HCT116 (cell line): ENCODE data around the gene ACAD9. TPM values are rescaled to one million over a fixed set of nuclear protein-coding genes. Genes with fewer than 3 reads are reported as not detected.

Experiments
- ATAC-seq: fragments of 200-7000 bp; cut with Tn5 transposase; 2 replicates; pipeline ENCODE4 v1.9.1; 2020; ENCODE audit warnings: mild to moderate bottlenecking, moderate library complexity
- BruUV-seq: library from RNA; stranded (reverse); fragments of 400-500 nt; replicated peaks from 2 replicates; lab custom pipeline; 2021; lab: Mats Ljungman, UMichigan
- CTCF ChIA-PET: fragments of 300-600 bp; sonication (Branson Sonifier 250); formaldehyde crosslinking; loops from one replicate; lab custom pipeline; 2021; ENCODE audit warnings: antibody characterized with exemption; lab: Charles Lee
- POLR2A ChIA-PET: fragments of 300-600, 350-600 bp; sonication (Branson Sonifier 250); formaldehyde crosslinking; loops from one replicate; lab custom pipeline; 2021; ENCODE audit warnings: antibody characterized with exemption; lab: Charles Lee
- RAD21 ChIA-PET, 2 experiments: fragments of 300-600 bp; sonication (Branson Sonifier 250); formaldehyde crosslinking; loops; one replicate each; lab custom pipeline; 2023; ENCODE audit warnings: low total read pairs in 2 of 2; ENCODE audit not compliant: uncharacterized antibody in 2 of 2, unreplicated experiment in 2 of 2, low non-redundant PET in 1 of 2; lab: Charles Lee
- DNase-seq: peaks from one replicate; pipeline ENCODE4 v3.0.0-alpha.2; 2010; ENCODE audit warnings: low read depth, low spot score
- H2AFZ ChIP-seq: fragments of 200-600 bp; shearing (Covaris generic), sonication (generic); 2 replicates; pipeline ENCODE4 v1.6.1; 2017; ENCODE audit warnings: low read depth, mixed run types, mixed read lengths, antibody characterized with exemption, low read length; ENCODE audit not compliant: poor library complexity, severe bottlenecking
- H3K27ac ChIP-seq: 2 replicates; pipeline ENCODE4 v1.5.1; 2012; ENCODE audit warnings: low read depth, low read length
- H3K27me3 ChIP-seq: fragments of 200-600 bp; sonication (generic); 2 replicates; pipeline ENCODE4 v1.6.1; 2016; ENCODE audit warnings: mixed run types, low read length, mixed read lengths; ENCODE audit not compliant: insufficient read depth
- H3K36me3 ChIP-seq, 2 experiments: fragments of 200-500 bp in 1 of 2; fragments of 200-600 bp in 1 of 2; sonication (Bioruptor generic) in 1 of 2; sonication (generic) in 1 of 2; 2 replicates each; pipeline versions ENCODE4 v1.5.1 to v1.6.1; 2014 to 2016; ENCODE audit warnings: low read length in 2 of 2, inconsistent platforms in 1 of 2, mixed read lengths in 1 of 2, mixed run types in 1 of 2; ENCODE audit not compliant: insufficient read depth in 2 of 2, control insufficient read depth in 1 of 2
- H3K4me1 ChIP-seq, 2 experiments: fragments of 200-600 bp in 1 of 2; sonication (generic) in 1 of 2; 2 replicates each; pipeline versions ENCODE4 v1.5.1 to v1.6.1; 2012 to 2017; ENCODE audit warnings: low read length in 2 of 2, inconsistent platforms in 1 of 2, mild to moderate bottlenecking in 1 of 2, mixed read lengths in 1 of 2, mixed run types in 1 of 2, moderate library complexity in 1 of 2; ENCODE audit not compliant: insufficient read depth in 2 of 2, control insufficient read depth in 1 of 2
- H3K4me2 ChIP-seq: fragments of 200-600 bp; sonication (generic); 2 replicates; pipeline ENCODE4 v1.6.1; 2017; ENCODE audit warnings: mixed run types, low read length, mixed read lengths
- H3K4me3 ChIP-seq, 2 experiments: fragments of 200-600 bp in 1 of 2; sonication (generic) in 1 of 2; replicated peaks in 1 of 2; 2 replicates each; pipeline ENCODE4 v1.5.1; 2011 to 2016; ENCODE audit warnings: low read length in 2 of 2, control low read depth in 1 of 2, low read depth in 1 of 2, mild to moderate bottlenecking in 1 of 2, mixed read lengths in 1 of 2, mixed run types in 1 of 2
- H3K79me2 ChIP-seq: fragments of 200-600 bp; sonication (generic); 2 replicates; pipeline ENCODE4 v1.6.1; 2017; ENCODE audit warnings: mild to moderate bottlenecking, mixed run types, low read length, moderate library complexity, mixed read lengths; ENCODE audit not compliant: insufficient read depth
- H3K9ac ChIP-seq: fragments of 200-600 bp; sonication (generic); 2 replicates; pipeline ENCODE4 v1.6.1; 2016; ENCODE audit warnings: low read length, mixed read lengths
- H3K9me2 ChIP-seq: fragments of 200-600 bp; sonication (generic), shearing (Covaris generic); 2 replicates; pipeline ENCODE4 v1.6.1; 2017; ENCODE audit warnings: mixed run types, mild to moderate bottlenecking, moderate library complexity; ENCODE audit not compliant: insufficient read depth
- H3K9me3 ChIP-seq, 2 experiments: fragments of 200-500 bp in 1 of 2; fragments of 200-600 bp in 1 of 2; sonication (Bioruptor generic) in 1 of 2; sonication (generic) in 1 of 2; 2 replicates each; pipeline ENCODE4 v1.6.1; 2014 to 2017; ENCODE audit warnings: low read length in 2 of 2, mixed read lengths in 2 of 2, inconsistent platforms in 1 of 2, low read depth in 1 of 2, mild to moderate bottlenecking in 1 of 2, mixed run types in 1 of 2, moderate library complexity in 1 of 2; ENCODE audit not compliant: control insufficient read depth in 1 of 2, insufficient read depth in 1 of 2
- H4K20me1 ChIP-seq: fragments of 200-600 bp; sonication (generic), shearing (Covaris generic); 2 replicates; pipeline ENCODE4 v1.6.1; 2017; ENCODE audit warnings: mixed run types, mild to moderate bottlenecking, moderate library complexity; ENCODE audit not compliant: insufficient read depth
- ATF3 ChIP-seq: IDR thresholded peaks from 2 replicates; pipeline ENCODE4 v1.6.1; 2012
- CBX3 ChIP-seq: IDR thresholded peaks from 2 replicates; pipeline ENCODE4 v1.6.1; 2012; ENCODE audit warnings: low read depth
- ELF1 ChIP-seq: IDR thresholded peaks from 2 replicates; pipeline ENCODE4 v1.6.1; 2012; ENCODE audit warnings: low read depth, borderline replicate concordance
- EZH2phosphoT487 ChIP-seq: fragments of 200-600 bp; IDR thresholded peaks from 2 replicates; pipeline ENCODE4 v1.6.1; 2018; ENCODE audit warnings: antibody characterized with exemption, borderline replicate concordance
- FOSL1 ChIP-seq: IDR thresholded peaks from 2 replicates; pipeline ENCODE4 v1.6.1; 2012; ENCODE audit warnings: low read depth
- JUND ChIP-seq: IDR thresholded peaks from 2 replicates; pipeline ENCODE4 v1.6.1; 2012
- MAX ChIP-seq: IDR thresholded peaks from 2 replicates; pipeline ENCODE4 v1.6.1; 2012
- POLR2AphosphoS5 ChIP-seq: IDR thresholded peaks from 2 replicates; pipeline ENCODE4 v1.6.1; 2011; ENCODE audit warnings: mild to moderate bottlenecking, low read depth, low read length, moderate library complexity
- SIN3A ChIP-seq: IDR thresholded peaks from 2 replicates; pipeline ENCODE4 v1.6.1; 2012; ENCODE audit warnings: low read depth
- SRF ChIP-seq: IDR thresholded peaks from 2 replicates; pipeline ENCODE4 v1.6.1; 2012; ENCODE audit warnings: low read depth
- TCF7L2 ChIP-seq: IDR thresholded peaks from 2 replicates; pipeline ENCODE4 v1.7.0; 2011; ENCODE audit warnings: borderline replicate concordance, inconsistent platforms; ENCODE audit not compliant: insufficient read depth, insufficient read length; ENCODE audit errors: extremely low read depth
- YY1 ChIP-seq: IDR thresholded peaks from 2 replicates; pipeline ENCODE4 v1.6.1; 2011; ENCODE audit warnings: low read length, low read depth, moderate library complexity, mild to moderate bottlenecking; ENCODE audit not compliant: insufficient replicate concordance; ENCODE audit errors: extremely low read depth
- ZFX ChIP-seq: fragments of 450-650 bp; IDR thresholded peaks from 2 replicates; pipeline ENCODE4 v1.6.1; 2017
- ZNF274 ChIP-seq: fragments of 200-500 bp; sonication (Bioruptor generic); IDR thresholded peaks from 2 replicates; pipeline ENCODE4 v1.6.1; 2014; ENCODE audit warnings: mild to moderate bottlenecking, low read depth, low read length, inconsistent platforms
- intact Hi-C: fragments of 100-400 bp; cut with micrococcal nuclease; formaldehyde crosslinking; loops from 2 replicates; pipeline ENCODE4 v1.10.0; 2022
- total RNA-seq: library from RNA; stranded (reverse); gene quantifications from one replicate; pipeline ENCODE4 v1.2.1, GENCODE V29; 2021; ENCODE audit not compliant: unreplicated experiment
- TF ChIP-seq, protein P1 (sequence below): IDR thresholded peaks from 2 replicates; pipeline ENCODE4 v1.6.1; 2012; ENCODE audit warnings: low read depth

The ACAD9 gene
- total RNA-seq, 1 experiment from 2014 or later, result 55.8 TPM

DNA sequence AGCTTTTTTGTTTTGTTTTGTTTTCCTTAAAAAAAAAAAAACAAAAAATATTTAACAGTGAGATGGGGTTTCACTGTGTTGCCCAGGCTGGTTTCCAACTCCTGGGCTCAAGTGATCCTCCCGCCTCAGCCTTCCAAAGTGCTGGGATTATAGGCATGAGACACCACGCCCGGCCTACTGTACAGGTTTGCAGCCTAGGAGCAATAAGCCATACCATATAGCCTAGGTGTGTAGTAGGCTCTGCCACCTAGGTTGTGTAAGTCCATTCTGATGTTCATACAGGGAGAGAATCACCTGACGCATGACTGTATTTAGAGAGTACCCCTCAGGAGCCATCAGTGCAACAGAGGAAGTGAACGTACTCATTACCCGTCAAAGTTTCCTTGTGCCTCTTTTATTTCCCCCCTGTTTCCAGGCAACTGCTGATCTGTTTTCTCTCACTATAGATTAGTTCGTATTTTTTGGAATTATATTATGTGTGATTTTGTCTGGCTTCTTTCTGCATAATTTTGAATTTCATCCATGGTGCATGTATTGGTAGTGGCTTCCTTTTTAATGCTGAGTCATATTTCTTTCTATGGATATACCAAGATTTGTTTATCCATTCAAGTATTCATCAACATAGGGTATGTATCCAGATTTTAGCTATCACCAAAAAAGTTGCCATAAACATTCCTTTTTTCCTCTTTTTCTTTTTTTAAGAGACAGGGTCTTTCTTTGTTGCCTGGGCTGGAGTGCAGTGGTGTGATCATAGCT, 9.9 kb downstream of the ACAD9 start:
- ATAC-seq (no peak), DNase-seq (no peak)
- Histone ChIP-seq H3K4me3 (no peak overlapping the region), H3K27me3 (no peaks in the 10 kb centered on the region), H2AFZ (no peak overlapping the region), H3K4me2 (no peak overlapping the region), H3K9ac (no peak overlapping the region), H3K36me3 (peaks cover 7 to 23% of the 10 kb centered on the region in 2 experiments; a peak in 3 of 4 replicates), H3K4me1 (no peaks in the 10 kb centered on the region), H3K27ac (no peak overlapping the region), H3K79me2 (peaks cover 61% of the 10 kb centered on the region), H3K9me2 (no peaks in the 10 kb centered on the region), H3K9me3 (no peaks in the 10 kb centered on the region), H4K20me1 (peaks cover 3% of the 10 kb centered on the region; the same call in 1 of the 2 replicates)
- TF ChIP-seq ELF1, result no peak
- no peak for TF ChIP-seq CBX3
- no peak for TF ChIP-seq MAX
- TF ChIP-seq ZNF274, result no peak
- no peak for TF ChIP-seq EZH2phosphoT487
- TF ChIP-seq POLR2AphosphoS5, result no peak
- TF ChIP-seq JUND, result no peak
- no peak for TF ChIP-seq YY1
- TF ChIP-seq, protein P1, sequence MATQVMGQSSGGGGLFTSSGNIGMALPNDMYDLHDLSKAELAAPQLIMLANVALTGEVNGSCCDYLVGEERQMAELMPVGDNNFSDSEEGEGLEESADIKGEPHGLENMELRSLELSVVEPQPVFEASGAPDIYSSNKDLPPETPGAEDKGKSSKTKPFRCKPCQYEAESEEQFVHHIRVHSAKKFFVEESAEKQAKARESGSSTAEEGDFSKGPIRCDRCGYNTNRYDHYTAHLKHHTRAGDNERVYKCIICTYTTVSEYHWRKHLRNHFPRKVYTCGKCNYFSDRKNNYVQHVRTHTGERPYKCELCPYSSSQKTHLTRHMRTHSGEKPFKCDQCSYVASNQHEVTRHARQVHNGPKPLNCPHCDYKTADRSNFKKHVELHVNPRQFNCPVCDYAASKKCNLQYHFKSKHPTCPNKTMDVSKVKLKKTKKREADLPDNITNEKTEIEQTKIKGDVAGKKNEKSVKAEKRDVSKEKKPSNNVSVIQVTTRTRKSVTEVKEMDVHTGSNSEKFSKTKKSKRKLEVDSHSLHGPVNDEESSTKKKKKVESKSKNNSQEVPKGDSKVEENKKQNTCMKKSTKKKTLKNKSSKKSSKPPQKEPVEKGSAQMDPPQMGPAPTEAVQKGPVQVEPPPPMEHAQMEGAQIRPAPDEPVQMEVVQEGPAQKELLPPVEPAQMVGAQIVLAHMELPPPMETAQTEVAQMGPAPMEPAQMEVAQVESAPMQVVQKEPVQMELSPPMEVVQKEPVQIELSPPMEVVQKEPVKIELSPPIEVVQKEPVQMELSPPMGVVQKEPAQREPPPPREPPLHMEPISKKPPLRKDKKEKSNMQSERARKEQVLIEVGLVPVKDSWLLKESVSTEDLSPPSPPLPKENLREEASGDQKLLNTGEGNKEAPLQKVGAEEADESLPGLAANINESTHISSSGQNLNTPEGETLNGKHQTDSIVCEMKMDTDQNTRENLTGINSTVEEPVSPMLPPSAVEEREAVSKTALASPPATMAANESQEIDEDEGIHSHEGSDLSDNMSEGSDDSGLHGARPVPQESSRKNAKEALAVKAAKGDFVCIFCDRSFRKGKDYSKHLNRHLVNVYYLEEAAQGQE, result no peak
- no peak for TF ChIP-seq FOSL1
- TF ChIP-seq SIN3A, result no peak
- TF ChIP-seq TCF7L2, result no peak
- no peak for TF ChIP-seq SRF
- no peak for TF ChIP-seq ZFX
- TF ChIP-seq ATF3, result no peak
- ChIA-PET CTCF (no interaction called here), POLR2A (no interaction called here), RAD21 (no interaction called here)
- intact Hi-C loops, result no loop called here
- no TSS peak for BruUV-seq
